HG03280 (cell line): ENCODE data around the gene NKPD1.

ENCODE experiments used
- ATAC-seq: cut with Tn5 transposase; IDR thresholded peaks from one replicate; pipeline ENCODE4 v1.9.1; 2021; ENCODE audit warnings: mild to moderate bottlenecking, moderate library complexity; ENCODE audit not compliant: unreplicated experiment

The NKPD1 gene

GRCh38 chr19:45175515-45176345, 14.9 kb upstream of the NKPD1 start:
- ATAC-seq, result no peak

- no peak for ATAC-seq
Measured at GRCh38 chr19:45173816-45174215, 13.0 kb upstream of the NKPD1 start.

- no peak for ATAC-seq
Measured at GRCh38 chr19:45172611-45173208, 11.9 kb upstream of the NKPD1 start.

- no peak for ATAC-seq
Measured at GRCh38 chr19:45172173-45172572, 11.4 kb upstream of the NKPD1 start.

- ATAC-seq, result no peak
Measured at GRCh38 chr19:45171211-45171623, 10.4 kb upstream of the NKPD1 start.

- ATAC-seq, result no peak
Measured at GRCh38 chr19:45170146-45171106, 9.6 kb upstream of the NKPD1 start.

- no peak for ATAC-seq
Measured at GRCh38 chr19:45169602-45170001, 8.8 kb upstream of the NKPD1 start.

GRCh38 chr19:45168767-45169351, 8.1 kb upstream of the NKPD1 start:
- ATAC-seq, result no peak

- ATAC-seq, result no peak
Measured at GRCh38 chr19:45166723-45167252, 6.0 kb upstream of the NKPD1 start.

GRCh38 chr19:45164577-45165335, 4.0 kb upstream of the NKPD1 start:
- ATAC-seq, result peak; percentile 80

- no peak for ATAC-seq
Measured at GRCh38 chr19:45163751-45164460, 3.1 kb upstream of the NKPD1 start.

- ATAC-seq, result no peak
Measured at GRCh38 chr19:45163156-45163555, 2.4 kb upstream of the NKPD1 start.

- ATAC-seq, result no peak
Measured at GRCh38 chr19:45162608-45163143, 1.9 kb upstream of the NKPD1 start.

GRCh38 chr19:45161738-45162607, 1.2 kb upstream of the NKPD1 start:
- no peak for ATAC-seq

- no peak for ATAC-seq
Measured at GRCh38 chr19:45159971-45160324, 834 bp downstream of the NKPD1 start.

- ATAC-seq, result no peak
Measured at GRCh38 chr19:45159210-45159970, 1.4 kb downstream of the NKPD1 start.

GRCh38 chr19:45158503-45159209, 2.1 kb downstream of the NKPD1 start:
- ATAC-seq, result no peak
